Amniotic epithelial cell (primary cell): ENCODE data around the gene WNT7B.

Experiments used
- DNase-seq: peaks from one replicate; pipeline ENCODE4 v3.0.0-alpha.2; 2010; ENCODE audit warnings: low read depth

Gene WNT7B

GRCh38 chr22:45995405-45996101, 18.6 kb upstream of the WNT7B start:
- no peak for DNase-seq

GRCh38 chr22:45994491-45995404, 17.8 kb upstream of the WNT7B start:
- DNase-seq, result peak; percentile 41

GRCh38 chr22:45993841-45994240, 16.9 kb upstream of the WNT7B start:
- DNase-seq, result no peak

- no peak for DNase-seq
These were observed 16.3 kb upstream of the WNT7B start for GRCh38 chr22:45993143-45993692.

GRCh38 chr22:45992737-45993136, 15.8 kb upstream of the WNT7B start:
- no peak for DNase-seq

GRCh38 chr22:45991098-45991497, 14.1 kb upstream of the WNT7B start:
- DNase-seq, result no peak

- no peak for DNase-seq
These were observed 10.3 kb upstream of the WNT7B start for GRCh38 chr22:45987136-45987861.

GRCh38 chr22:45984316-45984916, 7.5 kb upstream of the WNT7B start:
- no peak for DNase-seq

- DNase-seq, result no peak
These were observed 6.8 kb upstream of the WNT7B start for GRCh38 chr22:45983797-45984196.

- peak; percentile 16 for DNase-seq
These were observed 3.8 kb upstream of the WNT7B start for GRCh38 chr22:45980761-45981160.

GRCh38 chr22:45980268-45980570, 3.3 kb upstream of the WNT7B start:
- peak; percentile 11 for DNase-seq

GRCh38 chr22:45978275-45978713, 1.3 kb upstream of the WNT7B start:
- no peak for DNase-seq

GRCh38 chr22:45977551-45978274, 751 bp upstream of the WNT7B start:
- peak; percentile 23 for DNase-seq

GRCh38 chr22:45976254-45977002, 534 bp downstream of the WNT7B start:
- DNase-seq, result no peak

- DNase-seq, result no peak
These were observed 1.5 kb downstream of the WNT7B start for GRCh38 chr22:45975164-45976161.

GRCh38 chr22:45974498-45974897, 2.5 kb downstream of the WNT7B start:
- DNase-seq, result no peak

- DNase-seq, result no peak
These were observed 4.1 kb downstream of the WNT7B start for GRCh38 chr22:45972889-45973253.

GRCh38 chr22:45972091-45972888, 4.7 kb downstream of the WNT7B start:
- DNase-seq, result no peak
